SK-N-MC (cell line): ENCODE results near the gene ZNF787.

Experiments used
- EZH2 ChIP-seq: fragments of 200-600 bp; sonication (generic); IDR thresholded peaks from one replicate; pipeline ENCODE4 v1.6.1; 2017; ENCODE audit warnings: antibody characterized with exemption
- FOXP2 ChIP-seq: optimal IDR thresholded peaks from 2 replicates; pipeline ENCODE3; 2011; ENCODE audit warnings: mild to moderate bottlenecking, moderate library complexity; ENCODE audit not compliant: insufficient read depth; ENCODE audit errors: extremely low read length, control extremely low read depth
- POLR2AphosphoS5 ChIP-seq: IDR thresholded peaks from 2 replicates; pipeline ENCODE4 v1.6.1; 2012; ENCODE audit warnings: mild to moderate bottlenecking, low read depth, low read length, borderline replicate concordance

DNA sequence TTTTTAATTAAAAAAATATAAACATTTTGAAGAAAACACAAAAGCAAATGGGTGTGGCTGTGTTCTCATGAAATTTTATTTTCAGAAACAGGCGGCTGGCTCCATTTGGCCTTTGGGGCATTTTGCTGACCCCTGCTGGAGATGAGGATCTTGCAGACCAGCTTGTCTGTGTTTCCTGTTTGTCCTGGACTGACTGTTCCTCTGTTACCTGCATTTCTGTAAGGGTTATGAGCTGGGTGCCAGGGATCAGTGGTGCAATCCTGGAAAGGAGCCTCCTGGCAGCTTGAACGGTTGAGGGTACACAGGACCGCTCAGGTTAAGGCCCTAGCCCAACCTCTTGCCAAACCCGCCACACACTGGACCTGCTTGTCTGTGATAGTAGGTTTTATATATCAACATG is 49.9 kb downstream of the ZNF787 start:
- TF ChIP-seq EZH2 (no peak), POLR2AphosphoS5 (no peak), FOXP2 (no peak)
